ENCODE data around the gene HJURP.
"Not testable (repeated sequence)": the region's sequence is repeated elsewhere in the genome, so short reads cannot be mapped to it uniquely, and the experiment has no call there.

The HJURP gene

GRCh38 chr2:233854241-233854981 lies at the start of gene HJURP:
Gene HJURP (minus strand): TSS chr2:233854535. CDS start chr2:233854500, 35 bp downstream.
- peak; percentile 96 for DNase-seq

GRCh38 chr2:233901884-233902283 lies 47.5 kb upstream of the HJURP start:
- DNase-seq = no peak

GRCh38 chr2:233901367-233901766 lies 47.0 kb upstream of the HJURP start:
- no peak for DNase-seq

- DNase-seq = not testable (repeated sequence)
Observed at GRCh38 chr2:233896253-233896652, 41.9 kb upstream of the HJURP start.

GRCh38 chr2:233892793-233893192 lies 38.5 kb upstream of the HJURP start:
- no peak for DNase-seq

- no peak for DNase-seq
Observed at GRCh38 chr2:233882353-233882752, 28.0 kb upstream of the HJURP start.

- DNase-seq = not testable (repeated sequence)
Observed at GRCh38 chr2:233872125-233872524, 17.8 kb upstream of the HJURP start.

- no peak for DNase-seq
Observed at GRCh38 chr2:233871432-233871831, 17.1 kb upstream of the HJURP start.

- no peak for DNase-seq
Observed at GRCh38 chr2:233867993-233868532, 13.7 kb upstream of the HJURP start, which contains the start of gene MSL3B. Gene MSL3B (minus strand): TSS chr2:233868386.

GRCh38 chr2:233866479-233866878 lies 12.1 kb upstream of the HJURP start:
- no peak for DNase-seq

GRCh38 chr2:233865838-233866237 lies 11.5 kb upstream of the HJURP start:
- DNase-seq = no peak

- DNase-seq = no peak
Observed at GRCh38 chr2:233862261-233862768, 8.0 kb upstream of the HJURP start.

- no peak for DNase-seq
Observed at GRCh38 chr2:233858331-233858730, 4.0 kb upstream of the HJURP start.

- DNase-seq = no peak
Observed at GRCh38 chr2:233857511-233858141, 3.3 kb upstream of the HJURP start.

- DNase-seq = no peak
Observed at GRCh38 chr2:233856184-233856583, 1.8 kb upstream of the HJURP start.

GRCh38 chr2:233855345-233855744 lies 1.0 kb upstream of the HJURP start:
- DNase-seq = no peak

GRCh38 chr2:233853883-233854240 lies 473 bp downstream of the HJURP start:
- DNase-seq = no peak

- no peak for DNase-seq
Observed at GRCh38 chr2:233853353-233853752, 982 bp downstream of the HJURP start.

- no peak for DNase-seq
Observed at GRCh38 chr2:233852056-233852455, 2.3 kb downstream of the HJURP start.

GRCh38 chr2:233851169-233851568 lies 3.2 kb downstream of the HJURP start:
- no peak for DNase-seq

GRCh38 chr2:233850745-233851144 lies 3.6 kb downstream of the HJURP start:
- no peak for DNase-seq

GRCh38 chr2:233849607-233850271 lies 4.6 kb downstream of the HJURP start:
- DNase-seq = no peak

- no peak for DNase-seq
Observed at GRCh38 chr2:233848276-233848675, 6.1 kb downstream of the HJURP start.
